ENCODE results near the gene ARHGAP21. TPM values are rescaled to one million over a fixed set of nuclear protein-coding genes. Genes with fewer than 3 reads are reported as not detected.
"Not testable (repeated sequence)": the region's sequence is repeated elsewhere in the genome, so short reads cannot be mapped to it uniquely, and the experiment has no call there.

The ARHGAP21 gene
- total RNA-seq: 60.6 and 109 TPM in 2 replicates

GRCh38 chr10:24723788-24724380 lies at the start of gene ARHGAP21:
ARHGAP21 (minus strand) TSS chr10:24723887; CDS start chr10:24721899, 1,988 bp downstream.
- DNase-seq (ENCODE audit: low read depth in 2 of 2): peak; percentile 53 to 80

DNA sequence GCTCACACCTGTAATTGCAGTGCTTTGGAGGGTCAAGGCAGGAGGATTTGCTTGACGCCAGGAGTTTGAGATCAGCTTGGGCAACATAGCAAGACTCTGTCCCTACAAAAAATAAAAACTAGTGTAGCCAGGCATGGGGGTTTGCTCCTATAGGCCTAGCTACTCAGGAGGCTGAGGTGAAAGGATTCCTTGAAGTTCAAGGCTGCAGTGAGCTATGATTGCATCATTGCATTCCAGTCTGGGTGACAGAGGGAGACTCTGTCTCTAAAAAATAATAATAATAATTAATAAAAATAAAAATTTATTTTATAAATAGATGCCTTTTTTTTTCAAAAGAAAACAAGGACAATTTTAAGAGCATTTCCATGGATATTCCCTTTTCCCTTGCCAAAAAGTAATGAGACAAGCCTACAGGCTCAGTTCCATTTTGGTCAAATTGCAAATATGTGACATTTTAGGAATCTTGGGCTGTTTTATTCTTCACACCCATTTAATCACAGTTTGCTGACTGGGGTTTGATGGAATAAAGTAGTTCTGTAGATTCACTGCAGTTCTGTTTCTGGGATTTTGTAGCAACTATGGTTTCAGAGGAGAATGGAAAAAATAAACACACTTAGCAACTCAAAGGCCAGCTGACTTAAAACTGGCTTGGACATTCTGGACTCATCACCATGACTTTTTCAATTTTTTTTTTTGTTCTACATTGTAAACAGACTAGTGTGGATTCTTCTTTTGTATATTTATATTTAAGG lies 48.4 kb upstream of the ARHGAP21 start:
- no peak for DNase-seq (ENCODE audit: low read depth in 2 of 2)

DNA sequence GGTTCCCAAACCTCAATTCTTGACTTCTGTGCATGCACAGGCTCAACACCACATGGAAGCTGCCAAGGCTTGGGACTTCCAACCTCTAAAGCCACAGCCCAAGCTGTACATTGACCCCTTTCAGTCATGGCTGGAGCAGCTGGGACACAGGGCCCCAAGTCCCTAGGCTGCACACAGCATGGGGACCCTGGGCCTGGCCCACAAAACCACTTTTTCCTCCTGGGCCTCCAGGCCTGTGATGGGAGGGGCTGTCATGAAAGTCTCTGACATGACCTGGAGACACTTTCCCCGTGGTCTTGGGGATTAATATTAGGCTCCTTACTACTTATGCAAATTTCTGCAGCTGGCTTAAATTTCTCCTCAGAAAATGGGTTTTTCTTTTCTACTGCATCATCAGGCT lies 41.3 kb upstream of the ARHGAP21 start:
- DNase-seq (ENCODE audit: low read depth in 2 of 2): not testable (repeated sequence)

DNA sequence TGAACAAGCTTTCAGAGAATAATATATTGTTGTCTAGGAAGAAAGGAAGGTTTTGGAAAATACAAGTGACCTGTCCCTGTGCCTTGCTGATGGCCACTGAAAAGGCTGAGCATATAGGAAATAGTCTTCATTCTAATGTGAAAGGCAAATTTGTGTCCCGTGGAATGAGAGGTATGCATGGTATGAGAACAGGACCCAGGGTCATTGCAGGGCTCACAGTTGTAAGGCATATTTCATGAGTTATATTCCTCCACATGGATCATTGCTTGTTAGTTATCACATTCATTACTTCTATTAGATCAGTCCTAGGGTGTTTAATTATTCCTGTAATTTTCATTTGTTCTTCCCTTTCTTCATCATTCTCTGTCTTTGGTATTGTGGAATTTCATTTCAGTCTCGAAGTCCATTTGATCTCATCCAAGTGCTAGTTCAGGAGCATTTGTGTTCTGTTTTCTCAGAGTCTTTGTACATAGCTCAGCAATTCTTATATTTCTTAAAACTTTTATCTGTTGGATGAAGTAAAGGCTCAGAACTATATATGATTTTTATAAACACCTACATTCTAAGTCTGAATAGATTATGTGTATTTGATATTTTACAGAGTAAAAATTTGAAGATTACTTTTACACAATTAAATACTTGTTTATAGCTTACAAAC lies 39.4 kb upstream of the ARHGAP21 start:
- peak; percentile 19 to 81 for DNase-seq (ENCODE audit: low read depth in 2 of 2)

DNA sequence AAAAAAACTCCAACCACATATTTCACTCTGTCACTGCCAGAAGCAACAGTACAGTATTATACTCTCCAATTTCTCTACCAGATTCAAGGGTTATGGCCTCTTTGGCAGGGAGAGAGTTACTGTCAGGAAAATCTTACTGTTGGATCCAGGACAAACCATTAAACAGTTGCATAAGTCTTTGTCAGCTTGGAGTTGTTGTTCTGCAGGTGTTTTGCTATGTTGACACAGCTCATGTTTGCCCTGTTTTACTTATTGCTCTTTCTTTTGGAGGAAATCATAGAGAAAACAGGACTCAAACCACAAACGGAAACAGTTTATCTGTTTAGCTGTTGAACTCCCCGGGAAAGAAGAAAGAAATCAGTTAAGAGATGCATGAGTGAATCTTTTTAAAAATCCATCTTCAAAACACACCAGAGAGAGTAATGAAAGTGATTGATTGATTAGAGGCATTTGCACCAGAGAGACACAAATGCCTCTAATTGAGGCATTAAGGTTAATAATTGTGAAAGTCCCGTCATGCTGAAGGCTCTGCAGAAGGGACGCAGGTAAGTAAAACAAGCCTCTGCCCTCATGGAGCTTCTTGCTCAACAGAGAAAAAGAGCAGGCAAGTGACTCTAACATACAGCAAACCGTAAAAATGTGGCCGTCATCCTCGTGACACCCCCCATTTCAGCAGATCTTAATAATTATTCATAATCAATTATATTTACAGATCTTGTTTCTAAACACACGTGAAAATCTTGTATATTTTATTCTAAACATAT lies 38.7 kb upstream of the ARHGAP21 start:
- DNase-seq (ENCODE audit: low read depth in 2 of 2): peak; percentile 22 to 66

- no peak for DNase-seq (ENCODE audit: low read depth in 2 of 2)
Observed at GRCh38 chr10:24759672-24760071, 36.0 kb upstream of the ARHGAP21 start.

GRCh38 chr10:24758254-24758653 lies 34.6 kb upstream of the ARHGAP21 start:
- DNase-seq (ENCODE audit: low read depth in 2 of 2): not testable (repeated sequence)

DNA sequence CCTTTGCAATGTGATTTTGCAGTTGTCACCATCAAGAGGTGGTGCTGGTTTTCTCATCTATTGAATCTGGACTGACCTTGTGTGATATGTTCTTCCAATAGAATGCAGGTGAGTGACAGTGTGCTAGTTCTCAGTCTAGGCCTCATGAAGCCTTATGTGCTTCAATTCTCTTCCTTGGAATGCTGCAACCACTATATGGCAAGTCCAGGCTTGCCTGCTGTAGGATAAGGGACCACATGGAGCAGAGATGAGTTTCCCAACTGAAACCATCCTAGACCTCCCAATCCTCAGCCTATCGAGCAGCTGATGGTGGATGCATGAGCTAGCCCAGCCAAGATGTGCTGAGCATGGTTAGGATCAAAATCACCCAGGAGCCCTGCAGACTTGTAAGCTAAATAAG lies 32.6 kb upstream of the ARHGAP21 start:
- no peak for DNase-seq (ENCODE audit: low read depth in 2 of 2)

GRCh38 chr10:24751716-24752115 lies 28.0 kb upstream of the ARHGAP21 start:
- peak in 1 of 2 donors; percentile 48 for DNase-seq (ENCODE audit: low read depth in 2 of 2)

GRCh38 chr10:24750695-24751094 lies 27.0 kb upstream of the ARHGAP21 start:
- no peak for DNase-seq (ENCODE audit: low read depth in 2 of 2)

DNA sequence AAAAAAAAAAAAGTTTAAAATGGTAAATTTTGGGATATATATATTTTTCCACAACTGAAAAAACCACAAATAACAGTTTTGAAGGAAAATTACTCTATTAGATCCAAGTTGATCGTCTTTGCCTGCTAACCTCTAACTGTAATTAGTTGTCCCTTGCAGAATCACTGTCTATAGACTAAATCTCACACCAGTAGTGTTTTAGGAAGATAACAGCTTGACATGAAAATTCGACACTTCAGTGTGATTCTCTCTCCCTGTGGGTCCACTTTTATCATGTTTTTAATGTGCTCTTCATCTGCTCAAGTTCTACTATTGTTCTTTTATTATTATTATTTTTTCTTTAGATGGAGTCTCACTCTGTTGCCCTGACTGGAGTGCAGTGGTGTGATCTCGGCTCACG lies 24.5 kb upstream of the ARHGAP21 start:
- no peak for DNase-seq (ENCODE audit: low read depth in 2 of 2)

DNA sequence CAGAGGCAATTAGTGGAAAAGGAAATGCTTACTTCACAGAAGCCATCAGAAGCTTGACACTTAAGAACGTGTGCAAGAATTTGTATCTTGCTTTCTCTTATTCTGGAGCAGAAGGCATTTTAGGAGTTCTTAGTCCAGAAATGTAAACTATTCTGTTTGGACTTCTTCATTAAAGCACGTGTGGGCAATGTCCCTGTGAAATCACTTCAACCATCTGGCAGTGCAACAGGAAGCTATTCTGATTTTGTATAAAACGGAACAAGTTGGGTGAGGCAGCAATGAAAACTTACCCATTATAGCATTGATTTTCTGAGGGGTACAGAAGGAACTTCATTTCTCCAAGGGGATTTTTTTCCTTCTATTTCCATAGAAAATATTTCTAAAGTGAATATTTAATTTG lies 21.3 kb upstream of the ARHGAP21 start:
- peak; percentile 9 to 36 for DNase-seq (ENCODE audit: low read depth in 2 of 2)

DNA sequence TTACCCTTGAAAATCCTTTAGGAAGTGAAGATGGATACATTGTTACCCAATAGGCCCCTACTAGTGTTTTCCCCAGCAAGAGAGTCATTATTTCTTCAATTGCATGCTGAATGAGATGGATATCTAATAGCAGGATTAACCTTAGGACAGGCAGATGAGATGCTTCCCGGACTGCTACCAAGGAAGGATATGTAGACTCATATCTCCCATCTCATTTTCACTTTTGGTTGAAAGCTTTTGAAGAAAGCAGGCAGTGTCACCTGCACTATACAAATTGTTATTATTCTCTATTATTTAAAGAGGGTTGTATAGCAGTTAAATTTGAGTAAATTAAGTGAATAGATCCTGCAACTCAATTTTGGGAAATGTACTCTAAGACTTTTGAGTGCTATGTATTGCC lies 17.0 kb upstream of the ARHGAP21 start:
- no peak for DNase-seq (ENCODE audit: low read depth in 2 of 2)

DNA sequence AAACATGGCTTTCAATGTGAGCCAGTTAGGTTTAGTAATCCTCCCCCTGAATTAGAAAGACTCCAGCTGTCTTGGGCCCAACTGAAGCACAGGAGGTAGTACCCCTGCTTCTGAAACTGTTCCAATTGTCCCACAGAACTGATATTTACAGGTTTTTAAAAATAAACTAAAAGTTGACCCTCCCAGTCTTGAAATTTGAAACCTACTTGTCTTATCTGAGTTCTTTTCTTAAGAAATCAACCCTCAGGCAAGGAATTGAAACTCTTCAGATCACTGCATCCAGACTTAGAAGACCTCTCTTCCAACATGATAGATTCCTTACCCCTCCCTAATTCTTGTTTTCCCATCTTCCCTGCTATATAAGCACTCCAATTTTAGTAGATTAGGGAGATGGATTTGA lies 13.3 kb upstream of the ARHGAP21 start:
- no peak for DNase-seq (ENCODE audit: low read depth in 2 of 2)

GRCh38 chr10:24731942-24732341 lies 8.3 kb upstream of the ARHGAP21 start:
- no peak for DNase-seq (ENCODE audit: low read depth in 2 of 2)

DNA sequence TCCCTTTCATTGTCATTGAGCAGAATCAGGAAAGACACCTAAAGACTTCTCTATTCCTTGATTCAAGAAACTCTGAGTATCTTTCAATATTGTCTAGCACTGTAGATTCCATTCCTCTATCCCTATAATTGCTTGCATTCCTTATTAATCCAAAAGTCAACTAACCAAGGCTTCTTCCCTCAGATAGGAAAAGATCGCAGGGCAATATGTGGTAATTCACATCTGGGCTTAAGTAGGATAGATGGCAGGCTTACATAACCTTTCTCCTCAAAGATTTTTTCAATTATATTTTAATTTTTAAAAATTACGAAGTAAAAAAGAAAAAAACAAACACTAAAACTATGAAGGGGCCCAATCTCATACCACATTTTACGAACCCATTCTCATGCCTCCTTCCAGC lies 7.1 kb upstream of the ARHGAP21 start:
- DNase-seq (ENCODE audit: low read depth in 2 of 2): no peak

DNA sequence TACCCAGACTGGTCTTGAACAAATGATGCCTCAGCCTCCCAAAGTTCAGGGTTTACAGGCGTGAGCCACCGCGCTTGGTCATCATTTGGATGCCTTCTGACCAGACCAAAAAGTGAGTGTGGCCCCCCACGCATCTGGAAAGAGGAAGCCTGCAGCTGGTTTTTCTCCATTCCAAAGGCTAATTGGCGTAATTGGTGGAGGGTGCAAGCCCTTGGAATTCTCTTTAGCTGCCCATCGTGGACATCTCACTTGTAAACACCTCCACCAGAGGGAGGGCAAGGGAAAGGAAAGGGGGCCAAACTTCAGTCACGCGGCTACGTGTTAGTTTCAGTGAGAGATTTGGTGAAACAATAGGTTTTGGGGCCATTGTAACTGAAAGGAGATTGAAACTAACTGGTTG lies 4.1 kb upstream of the ARHGAP21 start:
- peak; percentile 29 to 45 for DNase-seq (ENCODE audit: low read depth in 2 of 2)

DNA sequence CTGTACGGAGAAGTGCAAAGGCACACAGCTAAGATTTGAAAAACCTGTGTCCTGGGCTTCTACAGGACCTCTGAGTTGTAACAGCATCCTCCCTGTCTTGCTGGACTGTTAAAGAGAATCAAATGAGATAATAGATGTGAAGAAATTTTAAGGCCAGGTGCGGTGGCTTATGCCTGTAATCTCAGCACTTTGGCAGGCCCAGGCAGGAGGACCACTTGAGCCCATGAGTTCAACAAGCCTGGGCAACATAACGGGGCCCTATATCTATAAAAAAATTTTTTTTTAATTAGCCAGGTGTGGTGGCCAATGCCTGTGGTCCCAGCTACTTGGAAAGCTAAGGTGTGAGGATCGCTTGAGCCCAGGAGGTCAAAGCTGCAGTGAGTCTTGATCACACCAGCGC lies 2.9 kb upstream of the ARHGAP21 start:
- no peak for DNase-seq (ENCODE audit: low read depth in 2 of 2)

GRCh38 chr10:24726029-24726428 lies 2.3 kb upstream of the ARHGAP21 start:
- DNase-seq (ENCODE audit: low read depth in 2 of 2): not testable (repeated sequence)

GRCh38 chr10:24724381-24725228 lies 918 bp upstream of the ARHGAP21 start:
- DNase-seq (ENCODE audit: low read depth in 2 of 2): peak; percentile 98

GRCh38 chr10:24723386-24723787 lies 300 bp downstream of the ARHGAP21 start:
- peak; percentile 49 to 62 for DNase-seq (ENCODE audit: low read depth in 2 of 2)
